ENCODE measurements around the gene SERGEF. TPM values are rescaled to one million over a fixed set of nuclear protein-coding genes. Genes with fewer than 3 reads are reported as not detected.

The SERGEF gene
- total RNA-seq, 1 donor from 2014 or later, result 17.6 TPM

GRCh38 chr11:17979770-17980371, 33.0 kb downstream of the SERGEF start:
- Mint-ChIP-seq H3K27me3 (ENCODE audit: low read depth, unreplicated experiment) (no peaks in the 10 kb centered on the region), H3K36me3 (ENCODE audit: low read depth, unreplicated experiment) (peaks cover 6% of the 10 kb centered on the region), H3K27ac (ENCODE audit: unreplicated experiment) (no peak overlapping the region), H3K4me3 (ENCODE audit: unreplicated experiment) (no peak overlapping the region), H3K9me3 (ENCODE audit: unreplicated experiment) (no peaks in the 10 kb centered on the region), H3K4me1 (ENCODE audit: low read depth, unreplicated experiment) (no peaks in the 10 kb centered on the region)
- DNase-seq (ENCODE audit: low read depth) (no peak), FAIRE-seq (no peak)
- peaks cover 12% of the 10 kb centered on the region for H4K20me1 ChIP-seq (ENCODE audit: insufficient read depth, low read length)
- H3K9me3 ChIP-seq (ENCODE audit: insufficient read depth, low read depth, low read length), result no peaks in the 10 kb centered on the region
- no peaks in the 10 kb centered on the region for H3K4me1 ChIP-seq (ENCODE audit: insufficient read depth, low read length)
- no peak overlapping the region for H3K27ac ChIP-seq (ENCODE audit: low read depth, low read length)
- H3K4me2 ChIP-seq (ENCODE audit: low read length), result no peak overlapping the region
- H3K79me2 ChIP-seq (ENCODE audit: insufficient read depth, low read length), result no peaks in the 10 kb centered on the region
- H3K36me3 ChIP-seq (ENCODE audit: insufficient read depth, low read length), result no peaks in the 10 kb centered on the region
- H2AFZ ChIP-seq (ENCODE audit: low read depth, low read length), result no peak overlapping the region
- TF ChIP-seq, protein P1, sequence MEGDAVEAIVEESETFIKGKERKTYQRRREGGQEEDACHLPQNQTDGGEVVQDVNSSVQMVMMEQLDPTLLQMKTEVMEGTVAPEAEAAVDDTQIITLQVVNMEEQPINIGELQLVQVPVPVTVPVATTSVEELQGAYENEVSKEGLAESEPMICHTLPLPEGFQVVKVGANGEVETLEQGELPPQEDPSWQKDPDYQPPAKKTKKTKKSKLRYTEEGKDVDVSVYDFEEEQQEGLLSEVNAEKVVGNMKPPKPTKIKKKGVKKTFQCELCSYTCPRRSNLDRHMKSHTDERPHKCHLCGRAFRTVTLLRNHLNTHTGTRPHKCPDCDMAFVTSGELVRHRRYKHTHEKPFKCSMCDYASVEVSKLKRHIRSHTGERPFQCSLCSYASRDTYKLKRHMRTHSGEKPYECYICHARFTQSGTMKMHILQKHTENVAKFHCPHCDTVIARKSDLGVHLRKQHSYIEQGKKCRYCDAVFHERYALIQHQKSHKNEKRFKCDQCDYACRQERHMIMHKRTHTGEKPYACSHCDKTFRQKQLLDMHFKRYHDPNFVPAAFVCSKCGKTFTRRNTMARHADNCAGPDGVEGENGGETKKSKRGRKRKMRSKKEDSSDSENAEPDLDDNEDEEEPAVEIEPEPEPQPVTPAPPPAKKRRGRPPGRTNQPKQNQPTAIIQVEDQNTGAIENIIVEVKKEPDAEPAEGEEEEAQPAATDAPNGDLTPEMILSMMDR (IDR thresholded peaks at IDR 0.05; ENCODE audit: insufficient read depth, low read depth, low read length), result peak; percentile 98
- TF ChIP-seq EZH2 (IDR thresholded peaks at IDR 0.05; ENCODE audit: insufficient read depth, low read length), result no peak
- no peaks in the 10 kb centered on the region for H3K27me3 ChIP-seq (ENCODE audit: insufficient read depth, low read length)
- no peak overlapping the region for H3K4me3 ChIP-seq (ENCODE audit: insufficient read depth, low read depth, low read length)
- no peak overlapping the region for H3K9ac ChIP-seq (ENCODE audit: low read length)

DNA sequence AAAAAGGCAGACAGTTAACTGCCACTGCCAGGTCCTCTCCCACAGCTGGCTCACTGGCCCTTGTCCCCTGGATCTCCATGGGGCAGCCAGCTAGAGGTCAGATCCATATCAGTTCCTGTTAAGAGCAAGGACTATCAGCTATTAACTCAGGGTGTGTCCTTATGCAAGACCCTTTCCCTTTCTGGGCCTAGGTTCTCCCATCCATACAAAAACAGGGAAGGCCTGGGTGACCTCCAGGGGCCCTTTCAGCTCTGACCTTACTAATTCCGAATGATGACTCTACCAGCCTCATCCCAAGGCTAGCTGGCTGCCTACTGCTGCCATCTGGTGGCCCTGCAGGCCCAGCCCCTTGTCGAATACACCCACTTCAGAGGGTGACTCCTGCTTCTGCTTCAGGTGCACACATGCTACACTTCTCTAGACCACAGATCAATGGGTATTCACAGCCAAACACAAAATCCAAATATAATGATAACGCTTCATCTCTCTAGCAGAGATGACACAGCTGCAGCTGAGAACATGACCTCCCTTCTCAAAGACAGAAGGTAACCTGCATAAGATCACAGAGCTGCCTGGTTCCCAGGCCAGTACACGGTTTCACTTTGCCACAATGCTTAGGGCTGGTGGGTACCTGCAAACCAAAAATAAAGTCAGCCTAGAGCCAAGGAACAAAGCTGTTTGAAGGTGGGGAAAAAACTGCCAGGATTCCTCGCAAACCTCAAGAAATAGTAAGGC, 34.1 kb downstream of the SERGEF start:
- Histone ChIP-seq H3K9ac (ENCODE audit: low read length) (no peak overlapping the region), H2AFZ (ENCODE audit: low read depth, low read length) (no peak overlapping the region), H3K79me2 (ENCODE audit: insufficient read depth, low read length) (no peaks in the 10 kb centered on the region), H3K4me1 (ENCODE audit: insufficient read depth, low read length) (no peaks in the 10 kb centered on the region), H4K20me1 (ENCODE audit: insufficient read depth, low read length) (peaks cover 17% of the 10 kb centered on the region), H3K27me3 (ENCODE audit: insufficient read depth, low read length) (no peaks in the 10 kb centered on the region), H3K4me3 (ENCODE audit: insufficient read depth, low read depth, low read length) (no peak overlapping the region), H3K27ac (ENCODE audit: low read depth, low read length) (no peak overlapping the region), H3K4me2 (ENCODE audit: low read length) (no peak overlapping the region), H3K36me3 (ENCODE audit: insufficient read depth, low read length) (no peaks in the 10 kb centered on the region), H3K9me3 (ENCODE audit: insufficient read depth, low read depth, low read length) (no peaks in the 10 kb centered on the region)
- Mint-ChIP-seq H3K9me3 (ENCODE audit: unreplicated experiment) (no peaks in the 10 kb centered on the region), H3K36me3 (ENCODE audit: low read depth, unreplicated experiment) (peaks cover 7% of the 10 kb centered on the region), H3K27ac (ENCODE audit: unreplicated experiment) (no peak overlapping the region), H3K4me1 (ENCODE audit: low read depth, unreplicated experiment) (no peaks in the 10 kb centered on the region), H3K27me3 (ENCODE audit: low read depth, unreplicated experiment) (no peaks in the 10 kb centered on the region), H3K4me3 (ENCODE audit: unreplicated experiment) (no peak overlapping the region)
- TF ChIP-seq, protein P1 (IDR thresholded peaks at IDR 0.05; ENCODE audit: insufficient read depth, low read depth, low read length), result peak; percentile 71
- TF ChIP-seq EZH2 (IDR thresholded peaks at IDR 0.05; ENCODE audit: insufficient read depth, low read length), result no peak
- DNase-seq (ENCODE audit: low read depth) (no peak), FAIRE-seq (no peak)

DNA sequence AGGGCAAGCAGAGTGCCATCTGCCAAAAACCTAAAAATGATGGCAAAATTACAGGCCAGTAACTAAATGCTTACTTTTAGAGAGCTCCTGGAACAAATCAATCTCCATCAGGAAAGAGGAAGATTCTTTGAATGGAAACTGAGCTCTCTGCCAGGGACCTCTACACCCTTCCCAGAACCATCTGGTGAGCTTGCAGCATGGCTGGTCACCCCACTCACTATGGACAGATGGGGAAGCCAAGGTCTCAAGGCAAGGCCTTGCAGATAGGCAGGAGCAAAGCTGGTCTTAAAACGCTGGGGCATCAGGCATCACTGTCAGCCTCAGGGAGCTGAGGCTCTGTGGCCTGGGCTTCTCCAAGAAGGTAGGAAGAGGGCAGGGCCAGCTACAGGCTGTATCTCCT, 36.2 kb downstream of the SERGEF start:
- no peaks in the 10 kb centered on the region for H3K27me3 ChIP-seq (ENCODE audit: insufficient read depth, low read length)
- H3K9me3 ChIP-seq (ENCODE audit: insufficient read depth, low read depth, low read length), result no peaks in the 10 kb centered on the region
- H3K4me2 ChIP-seq (ENCODE audit: low read length), result no peak overlapping the region
- peaks cover 26% of the 10 kb centered on the region for H4K20me1 ChIP-seq (ENCODE audit: insufficient read depth, low read length)
- Mint-ChIP-seq H3K36me3 (ENCODE audit: low read depth, unreplicated experiment) (peaks cover 10% of the 10 kb centered on the region), H3K27ac (ENCODE audit: unreplicated experiment) (no peak overlapping the region), H3K4me1 (ENCODE audit: low read depth, unreplicated experiment) (peaks cover 5% of the 10 kb centered on the region), H3K9me3 (ENCODE audit: unreplicated experiment) (peaks cover 2% of the 10 kb centered on the region), H3K27me3 (ENCODE audit: low read depth, unreplicated experiment) (no peaks in the 10 kb centered on the region), H3K4me3 (ENCODE audit: unreplicated experiment) (no peak overlapping the region)
- FAIRE-seq (no peak), DNase-seq (ENCODE audit: low read depth) (no peak)
- H3K4me1 ChIP-seq (ENCODE audit: insufficient read depth, low read length), result peaks cover 8% of the 10 kb centered on the region
- no peak overlapping the region for H3K4me3 ChIP-seq (ENCODE audit: insufficient read depth, low read depth, low read length)
- H3K36me3 ChIP-seq (ENCODE audit: insufficient read depth, low read length), result no peaks in the 10 kb centered on the region
- H3K79me2 ChIP-seq (ENCODE audit: insufficient read depth, low read length), result no peaks in the 10 kb centered on the region
- H3K27ac ChIP-seq (ENCODE audit: low read depth, low read length), result no peak overlapping the region
- H2AFZ ChIP-seq (ENCODE audit: low read depth, low read length), result no peak overlapping the region
- no peak overlapping the region for H3K9ac ChIP-seq (ENCODE audit: low read length)
- TF ChIP-seq, protein P1 (IDR thresholded peaks at IDR 0.05; ENCODE audit: insufficient read depth, low read depth, low read length), result no peak
- TF ChIP-seq EZH2 (IDR thresholded peaks at IDR 0.05; ENCODE audit: insufficient read depth, low read length), result no peak

Data from astrocyte (in vitro differentiated cells and primary cell).